ENCODE data around the gene ABCB10. TPM values are rescaled to one million over a fixed set of nuclear protein-coding genes. Genes with fewer than 3 reads are reported as not detected.

ABCB10 gene
- total RNA-seq, 1 donor from 2014 or later: 16.4 TPM

Other genes starting within 250 kb of the ABCB10 start
- 7.6 and 8.0 TPM in 2 replicates for gene CCSAP, start 215.7 kb downstream of the ABCB10 start, total RNA-seq
- 16.2 and 19.0 TPM in 2 replicates for gene ACTA1, start 124.6 kb downstream of the ABCB10 start, total RNA-seq
- 34.4 and 35.1 TPM in 2 replicates for gene NUP133, start 50.4 kb downstream of the ABCB10 start, total RNA-seq
- gene TAF5L, start 67.4 kb upstream of the ABCB10 start, total RNA-seq: 23.5 and 26.7 TPM in 2 replicates
- 9.5 and 9.7 TPM in 2 replicates for gene URB2, start 67.5 kb upstream of the ABCB10 start, total RNA-seq

Measured in astrocyte (in vitro differentiated cells and primary cell).